Measurements from ENCODE around the gene FIG4. TPM values are rescaled to one million over a fixed set of nuclear protein-coding genes. Genes with fewer than 3 reads are reported as not detected.
"Not testable (repeated sequence)": the region's sequence is repeated elsewhere in the genome, so short reads cannot be mapped to it uniquely, and the experiment has no call there.

Gene FIG4
- total RNA-seq, 1 donor from 2014 or later, result 14.7 TPM

DNA sequence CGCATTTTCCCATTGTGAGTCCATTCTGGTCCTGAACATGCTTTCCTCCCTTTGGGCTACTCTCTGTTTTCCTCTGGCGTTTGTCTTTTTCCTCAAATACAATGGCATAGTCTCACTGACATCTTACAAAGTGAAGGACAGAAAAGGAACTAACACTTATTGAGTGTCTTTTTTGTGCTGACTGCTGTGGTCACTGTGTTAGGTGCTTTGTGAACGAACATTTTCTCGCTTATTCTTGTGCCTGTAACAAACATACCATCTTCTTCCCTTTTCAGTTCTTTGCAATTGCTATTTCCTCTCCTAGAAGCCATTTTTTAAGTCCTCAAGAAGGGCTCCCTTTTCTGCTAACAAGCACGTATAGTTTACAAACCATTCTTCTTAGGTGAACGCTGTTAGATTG lies 15.4 kb downstream of the FIG4 start:
- DNase-seq (ENCODE audit: low read depth) (no peak), FAIRE-seq (no peak)
- no peaks in the 10 kb centered on the region for H3K36me3 ChIP-seq (ENCODE audit: control insufficient read depth, insufficient read depth, low read length)
- no peak for TF ChIP-seq CTCF (IDR thresholded peaks at IDR 0.05; ENCODE audit: insufficient read depth, low read length, severe bottlenecking)
- no peaks in the 10 kb centered on the region for H3K27me3 ChIP-seq (ENCODE audit: control insufficient read depth, insufficient read depth, low read length)
- no peak overlapping the region for H3K4me3 ChIP-seq (ENCODE audit: low read depth, low read length)

DNA sequence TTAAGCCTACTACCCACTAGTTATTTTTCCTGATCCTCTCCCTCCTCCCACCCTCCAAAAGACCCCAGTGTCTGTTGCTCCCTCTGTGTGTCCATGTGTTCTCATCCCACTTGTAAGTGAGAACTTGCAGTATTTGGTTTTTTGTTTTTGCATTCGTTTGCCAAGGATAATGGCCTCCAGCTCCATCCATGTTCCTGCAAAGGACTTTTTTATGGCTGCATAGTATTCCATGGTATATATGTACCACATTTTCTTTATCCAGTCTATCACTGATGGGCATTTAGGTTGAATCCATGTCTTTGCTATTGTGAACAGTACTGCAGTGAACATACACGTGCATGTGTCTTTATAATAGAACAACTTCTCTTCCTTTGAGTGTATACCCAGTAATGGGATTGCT lies 17.0 kb downstream of the FIG4 start:
- not testable (repeated sequence) for H3K27me3 ChIP-seq (ENCODE audit: control insufficient read depth, insufficient read depth, low read length); H3K36me3 ChIP-seq (ENCODE audit: control insufficient read depth, insufficient read depth, low read length); FAIRE-seq; H3K4me3 ChIP-seq (ENCODE audit: low read depth, low read length); DNase-seq (ENCODE audit: low read depth)

DNA sequence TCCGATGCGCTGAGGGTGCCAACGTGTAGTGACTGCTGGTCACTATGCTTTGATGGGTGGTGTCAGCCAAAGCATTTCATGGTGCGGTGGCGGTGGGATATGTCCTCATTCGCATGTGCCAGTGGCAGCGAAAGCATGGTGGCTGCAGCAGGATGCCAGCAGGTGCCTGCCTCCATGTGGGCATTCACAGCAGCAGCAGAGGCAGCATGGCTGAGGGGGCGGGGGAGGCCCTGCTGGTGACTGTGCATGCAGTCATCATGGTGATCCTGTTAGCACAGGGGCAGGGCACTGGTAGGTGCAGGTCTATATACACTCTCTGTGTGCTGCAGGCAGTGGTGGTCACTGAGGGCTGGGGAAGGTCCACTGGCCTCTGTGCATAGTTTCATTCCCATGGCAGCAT lies 22.0 kb downstream of the FIG4 start:
- no peak overlapping the region for H3K4me3 ChIP-seq (ENCODE audit: low read depth, low read length)
- peak; percentile 32 for FAIRE-seq
- no peaks in the 10 kb centered on the region for H3K27me3 ChIP-seq (ENCODE audit: control insufficient read depth, insufficient read depth, low read length)
- no peak for TF ChIP-seq CTCF (IDR thresholded peaks at IDR 0.05; ENCODE audit: insufficient read depth, low read length, severe bottlenecking)
- peak; percentile 71 for DNase-seq (ENCODE audit: low read depth)
- no peaks in the 10 kb centered on the region for H3K36me3 ChIP-seq (ENCODE audit: control insufficient read depth, insufficient read depth, low read length)

DNA sequence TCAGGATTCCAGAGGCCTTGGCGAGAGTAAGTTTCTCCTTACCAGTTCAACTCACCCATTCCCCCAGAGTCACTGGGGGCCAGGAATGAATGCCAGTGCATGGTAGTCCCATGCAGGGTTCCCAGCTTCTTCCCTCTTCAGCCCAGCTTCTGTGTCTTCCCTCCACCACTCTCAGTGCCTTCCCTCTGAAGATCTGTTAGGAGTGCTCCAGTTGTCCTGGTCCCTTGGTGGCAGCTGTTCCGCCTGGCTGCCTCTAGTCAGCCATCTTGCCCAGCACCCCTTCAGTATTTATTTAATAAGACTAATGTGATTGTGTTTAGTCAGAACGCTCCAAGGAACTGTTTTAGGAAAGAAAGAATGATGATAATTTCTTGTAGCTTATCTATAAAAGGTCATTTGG lies 23.1 kb downstream of the FIG4 start:
- Histone ChIP-seq H3K36me3 (ENCODE audit: control insufficient read depth, insufficient read depth, low read length) (no peaks in the 10 kb centered on the region), H3K4me3 (ENCODE audit: low read depth, low read length) (no peak overlapping the region), H3K27me3 (ENCODE audit: control insufficient read depth, insufficient read depth, low read length) (no peaks in the 10 kb centered on the region)
- no peak for FAIRE-seq
- DNase-seq (ENCODE audit: low read depth), result no peak
- TF ChIP-seq CTCF (IDR thresholded peaks at IDR 0.05; ENCODE audit: insufficient read depth, low read length, severe bottlenecking), result no peak

- no peak for DNase-seq (ENCODE audit: low read depth)
- Histone ChIP-seq H3K36me3 (ENCODE audit: control insufficient read depth, insufficient read depth, low read length) (no peaks in the 10 kb centered on the region), H3K27me3 (ENCODE audit: control insufficient read depth, insufficient read depth, low read length) (no peaks in the 10 kb centered on the region), H3K4me3 (ENCODE audit: low read depth, low read length) (no peak overlapping the region)
- FAIRE-seq, result no peak
- TF ChIP-seq CTCF (IDR thresholded peaks at IDR 0.05; ENCODE audit: insufficient read depth, low read length, severe bottlenecking), result no peak
Measured at GRCh38 chr6:109714611-109715010, 23.5 kb downstream of the FIG4 start.

- DNase-seq (ENCODE audit: low read depth) (no peak), FAIRE-seq (no peak)
- H3K4me3 ChIP-seq (ENCODE audit: low read depth, low read length), result no peak overlapping the region
- no peaks in the 10 kb centered on the region for H3K27me3 ChIP-seq (ENCODE audit: control insufficient read depth, insufficient read depth, low read length)
- no peaks in the 10 kb centered on the region for H3K36me3 ChIP-seq (ENCODE audit: control insufficient read depth, insufficient read depth, low read length)
- TF ChIP-seq CTCF (IDR thresholded peaks at IDR 0.05; ENCODE audit: insufficient read depth, low read length, severe bottlenecking), result no peak
Measured at GRCh38 chr6:109715616-109716015, 24.5 kb downstream of the FIG4 start.

Data from bronchial epithelial cell (primary cell).